GM12891 (cell line): ENCODE results near the gene C6orf58.

ENCODE experiments used
- PAX5 ChIP-seq: IDR thresholded peaks from 2 replicates; pipeline ENCODE4 v1.6.1; 2011; ENCODE audit warnings: low read length, moderate library complexity, mild to moderate bottlenecking; ENCODE audit not compliant: insufficient read depth, severe bottlenecking
- POLR2A ChIP-seq: IDR thresholded peaks from 2 replicates; pipeline ENCODE4 v1.6.1; 2011; ENCODE audit warnings: low read depth, low read length, control low read depth
- POLR2AphosphoS5 ChIP-seq: IDR thresholded peaks from 2 replicates; pipeline ENCODE4 v1.6.1; 2011; ENCODE audit warnings: low read depth, low read length, control low read depth
- SPI1 ChIP-seq: IDR thresholded peaks from 2 replicates; pipeline ENCODE4 v1.6.1; 2011; ENCODE audit warnings: low read depth, low read length, control low read depth
- TAF1 ChIP-seq: IDR thresholded peaks from 2 replicates; pipeline ENCODE4 v1.6.1; 2011; ENCODE audit warnings: low read depth, low read length, control low read depth

GRCh38 chr6:127592964-127593363 is 16.0 kb downstream of the C6orf58 start:
- TF ChIP-seq POLR2A (no peak), TAF1 (no peak), POLR2AphosphoS5 (no peak), SPI1 (no peak), PAX5 (no peak)
